Measurements from ENCODE around the gene THADA. TPM values are rescaled to one million over a fixed set of nuclear protein-coding genes. Genes with fewer than 3 reads are reported as not detected.

Gene THADA
- total RNA-seq, 4 donors from 2014 or later, result 31.2 to 68.8 (median 54.9) TPM

GRCh38 chr2:43436431-43436830 is 159.4 kb downstream of the THADA start:
- no peak overlapping the region for H3K27ac ChIP-seq
- H3K4me3 ChIP-seq, result no peak overlapping the region
- intact Hi-C loops (cut with DNase I; ENCODE audit: low total_unique reads), result no loop called here
- DNase-seq, result no peak
- no peaks in the 10 kb centered on the region for H3K4me1 ChIP-seq
- no peaks in the 10 kb centered on the region for H3K36me3 ChIP-seq
- H3K27me3 ChIP-seq, result no peaks in the 10 kb centered on the region
- TF ChIP-seq POLR2A (IDR thresholded peaks at IDR 0.05) (no peak), CTCF (IDR thresholded peaks at IDR 0.05) (no peak)
- no peaks in the 10 kb centered on the region for H3K9me3 ChIP-seq

GRCh38 chr2:43435746-43436145 is 160.1 kb downstream of the THADA start:
- no peaks in the 10 kb centered on the region for H3K27me3 ChIP-seq
- DNase-seq, result no peak
- H3K4me3 ChIP-seq, result no peak overlapping the region
- no peaks in the 10 kb centered on the region for H3K9me3 ChIP-seq
- no peaks in the 10 kb centered on the region for H3K36me3 ChIP-seq
- intact Hi-C loops (cut with DNase I; ENCODE audit: low total_unique reads), result no loop called here
- H3K27ac ChIP-seq, result no peak overlapping the region
- no peaks in the 10 kb centered on the region for H3K4me1 ChIP-seq
- no peak for TF ChIP-seq POLR2A (IDR thresholded peaks at IDR 0.05)
- no peak for TF ChIP-seq CTCF (IDR thresholded peaks at IDR 0.05)

DNA sequence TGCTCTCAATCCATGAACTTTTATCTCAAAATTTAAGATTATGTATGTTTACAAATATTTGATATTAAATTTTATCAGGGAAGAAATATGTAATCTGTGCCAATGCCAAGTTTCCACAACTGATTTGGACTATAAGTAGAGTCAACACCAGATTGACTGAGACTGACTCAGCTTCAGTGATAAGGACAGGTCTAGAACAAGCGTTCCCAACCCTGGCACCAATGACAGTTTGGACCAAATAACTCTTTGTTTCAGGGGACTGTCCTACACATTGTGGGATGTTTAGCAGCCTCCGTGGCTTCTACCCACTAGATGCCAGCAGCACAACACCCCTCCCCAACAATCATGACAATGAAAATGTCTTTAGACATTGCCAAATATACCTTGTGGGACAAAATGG is 165.3 kb downstream of the THADA start:
- Histone ChIP-seq H3K36me3 (no peaks in the 10 kb centered on the region), H3K27me3 (no peaks in the 10 kb centered on the region), H3K4me3 (no peak overlapping the region), H3K4me1 (peaks cover 0 to 8% of the 10 kb centered on the region in 2 donors), H3K9me3 (no peaks in the 10 kb centered on the region), H3K27ac (peak overlapping the region; percentile 45 to 51)
- intact Hi-C loops (cut with DNase I; ENCODE audit: low total_unique reads), result no loop called here
- DNase-seq, result no peak
- TF ChIP-seq POLR2A (IDR thresholded peaks at IDR 0.05), result no peak
- no peak for TF ChIP-seq CTCF (IDR thresholded peaks at IDR 0.05)

DNA sequence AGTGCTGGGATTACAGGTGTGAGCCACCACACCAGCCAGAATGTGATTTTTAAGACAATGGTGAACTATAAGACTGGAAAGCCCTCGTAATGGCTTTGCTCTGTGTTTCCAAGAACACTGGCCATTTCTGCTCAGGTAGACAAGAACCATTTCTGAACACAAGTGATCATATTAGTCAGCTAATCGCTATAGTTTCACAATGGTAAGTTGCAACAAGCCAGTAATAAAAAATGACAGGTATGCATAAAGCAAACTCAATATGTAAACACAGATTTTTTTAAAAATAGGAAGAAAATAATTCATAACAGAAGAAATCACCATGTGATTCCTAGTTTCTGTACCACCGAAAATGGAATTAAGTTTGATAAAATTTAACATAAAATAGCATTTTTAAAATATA is 166.5 kb downstream of the THADA start:
- intact Hi-C loops (cut with DNase I; ENCODE audit: low total_unique reads), result no loop called here
- DNase-seq, result no peak

GRCh38 chr2:43427032-43427424 is 168.8 kb downstream of the THADA start:
- H3K36me3 ChIP-seq, result no peaks in the 10 kb centered on the region
- H3K27me3 ChIP-seq, result no peaks in the 10 kb centered on the region
- DNase-seq, result no peak
- intact Hi-C loops (cut with DNase I; ENCODE audit: low total_unique reads), result no loop called here
- H3K4me3 ChIP-seq, result no peak overlapping the region
- peaks cover 17 to 25% of the 10 kb centered on the region in 2 donors for H3K4me1 ChIP-seq
- no peaks in the 10 kb centered on the region for H3K9me3 ChIP-seq
- H3K27ac ChIP-seq, result peak overlapping the region; percentile 81 to 87
- TF ChIP-seq CTCF (IDR thresholded peaks at IDR 0.05) (no peak), POLR2A (IDR thresholded peaks at IDR 0.05) (no peak)

More for the DNA sequence above, 166.5 kb downstream of the THADA start:
- TF ChIP-seq POLR2A (IDR thresholded peaks at IDR 0.05), result no peak
- no peak for TF ChIP-seq CTCF (IDR thresholded peaks at IDR 0.05)
- H3K27ac ChIP-seq, result peak overlapping the region in 1 of 2 donors; percentile 19
- H3K36me3 ChIP-seq, result no peaks in the 10 kb centered on the region
- H3K4me1 ChIP-seq, result peaks cover 4 to 9% of the 10 kb centered on the region in 2 donors
- no peak overlapping the region for H3K4me3 ChIP-seq
- H3K9me3 ChIP-seq, result no peaks in the 10 kb centered on the region
- no peaks in the 10 kb centered on the region for H3K27me3 ChIP-seq
